Fibroblast of lung (primary cell): ENCODE results near the gene GRIN3A.

Experiments
- CTCF ChIP-seq, 2 donors: IDR thresholded peaks in 1 of 2; conservative IDR thresholded peaks in 1 of 2; 1 replicate in 1 of 2; 2 replicates in 1 of 2; pipeline ENCODE4 v1.5.1; 2011 to 2012; ENCODE audit warnings: low read length in 2 of 2, control low read depth in 1 of 2, inconsistent platforms in 1 of 2, low read depth in 1 of 2, mild to moderate bottlenecking in 1 of 2
- EZH2 ChIP-seq: IDR thresholded peaks from 2 replicates; pipeline ENCODE4 v1.5.1; 2012; ENCODE audit warnings: low read length, control low read depth, mild to moderate bottlenecking; ENCODE audit errors: missing control alignments

GRCh38 chr9:101536351-101536750 lies 202.1 kb downstream of the GRIN3A start:
- TF ChIP-seq CTCF (conservative IDR thresholded peaks at IDR 0.05 in 1 of 2, IDR thresholded peaks at IDR 0.05 in 1 of 2; ENCODE audit: low read depth in 1 of 2, low read length in 2 of 2) (no peak), EZH2 (no peak)
